NCI-H187 treated with DMSO at 0.1 percent for 48 hours (cell line): ENCODE results near the gene CCDC183.
"Not testable (repeated sequence)": the region's sequence is repeated elsewhere in the genome, so short reads cannot be mapped to it uniquely, and the experiment has no call there.

Experiments used
- DNase-seq: peaks from one replicate; lab custom pipeline; 2025; lab: John Stamatoyannopoulos, UW

Gene CCDC183

GRCh38 chr9:136802321-136802720 is 6.2 kb downstream of the CCDC183 start:
- no peak for DNase-seq

- DNase-seq, result not testable (repeated sequence)
Observed at GRCh38 chr9:136803009-136803550, 6.9 kb downstream of the CCDC183 start.

- DNase-seq, result no peak
Observed at GRCh38 chr9:136803551-136804508, 7.7 kb downstream of the CCDC183 start.

DNA sequence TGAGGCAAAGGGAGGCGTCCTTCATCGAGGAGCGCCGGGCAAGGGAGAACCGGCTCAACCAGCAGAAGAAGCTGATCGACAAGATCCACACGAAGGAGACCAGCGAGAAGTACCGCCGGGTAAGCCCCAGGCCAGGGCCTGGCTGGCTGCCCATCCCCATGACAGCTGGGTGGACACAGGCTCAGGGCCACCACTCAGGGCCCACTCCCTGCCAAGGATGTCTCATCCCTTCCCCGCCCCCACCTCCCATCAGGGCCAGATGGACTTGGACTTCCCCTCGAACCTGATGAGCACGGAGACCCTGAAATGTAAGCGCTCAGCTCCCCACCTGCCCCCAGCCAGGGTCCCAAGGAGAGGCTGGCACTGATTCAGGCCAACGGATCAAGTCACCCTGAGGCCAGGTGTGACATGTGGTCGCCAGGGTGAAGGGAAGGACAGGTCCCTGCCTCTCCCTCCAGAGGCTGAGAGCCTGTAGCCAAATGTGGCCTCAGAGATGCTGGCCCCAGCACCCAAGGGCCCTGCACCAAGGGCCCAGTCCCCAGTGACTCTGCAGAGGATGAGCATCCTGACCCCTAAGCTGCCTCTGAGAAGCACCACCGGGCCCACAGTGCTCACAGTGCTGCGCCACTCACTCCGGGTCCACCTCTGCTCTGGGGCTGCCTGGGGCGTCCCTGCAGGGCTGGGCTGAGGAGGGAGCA is 8.5 kb downstream of the CCDC183 start:
- DNase-seq, result no peak

DNA sequence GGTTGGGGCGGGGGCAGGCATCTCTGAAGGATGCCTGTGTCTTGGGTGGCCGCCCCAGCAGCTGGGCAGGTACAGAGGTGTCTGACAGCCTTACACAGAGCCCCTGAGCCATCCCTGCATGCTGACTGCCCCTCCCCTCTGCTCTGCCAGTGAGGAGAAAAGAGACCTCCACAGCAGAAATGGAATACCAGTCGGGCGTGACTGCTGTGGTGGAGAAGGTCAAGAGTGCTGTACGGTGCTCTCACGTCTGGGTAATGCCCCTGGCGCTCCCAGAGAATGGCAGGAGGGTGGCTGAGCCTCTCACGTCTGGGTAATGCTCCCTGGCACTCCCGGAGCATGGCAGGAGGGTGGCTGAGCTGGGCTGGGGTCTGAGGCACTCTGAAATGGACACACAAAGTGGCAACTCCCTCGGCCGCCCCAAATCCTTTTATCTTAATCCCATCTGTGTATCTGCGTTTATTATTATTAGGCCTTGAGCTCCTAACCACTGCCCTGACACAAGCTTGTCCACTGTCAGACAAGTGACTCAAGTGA is 9.1 kb downstream of the CCDC183 start:
- DNase-seq, result no peak

GRCh38 chr9:136806067-136806466 is 9.9 kb downstream of the CCDC183 start:
- no peak for DNase-seq

- DNase-seq, result no peak
Observed at GRCh38 chr9:136806631-136807201, 10.6 kb downstream of the CCDC183 start.

DNA sequence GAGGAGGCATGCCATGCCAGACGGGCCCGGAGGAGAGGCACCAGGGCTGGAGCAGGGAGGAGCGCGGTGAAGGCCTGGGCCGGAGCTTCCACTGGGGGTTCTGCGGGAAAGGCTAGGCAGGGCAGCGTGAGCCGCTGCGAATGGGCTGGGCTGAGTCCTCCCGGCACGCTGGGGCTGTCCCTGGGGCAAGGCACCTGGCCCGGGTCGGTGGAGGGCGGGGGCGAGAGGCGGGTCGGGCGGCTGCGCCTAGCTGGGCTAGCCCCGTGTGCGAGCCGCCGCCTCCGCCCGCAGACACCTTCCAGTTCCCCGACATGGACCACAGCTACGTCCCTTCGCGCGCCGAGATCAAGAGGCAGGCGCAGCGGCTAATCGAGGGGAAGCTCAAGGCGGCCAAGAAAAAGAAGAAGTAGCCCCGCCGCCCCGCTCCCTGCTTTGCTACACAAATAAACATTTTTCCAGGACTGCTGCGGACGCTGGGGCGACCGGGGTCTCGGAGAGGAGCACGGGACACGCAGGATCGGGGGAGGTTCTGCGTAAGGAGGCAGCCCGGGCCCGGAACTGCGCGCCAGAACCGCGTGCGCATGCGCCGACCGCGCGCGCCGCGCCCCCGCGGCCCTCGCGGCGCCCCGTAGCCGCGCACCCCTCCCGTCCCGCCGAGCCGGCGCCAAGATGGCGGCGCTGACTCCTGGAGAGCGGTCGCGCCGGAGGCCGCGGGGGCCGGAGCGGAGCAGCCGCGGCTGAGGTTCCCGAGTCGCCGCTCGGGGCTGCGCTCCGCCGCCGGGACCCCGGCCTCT is 11.3 kb downstream of the CCDC183 start, which contains the start of gene RABL6:
RABL6 (plus strand) TSS at position 668 of the 794 bp plus-strand sequence. CDS start 249 bp downstream, outside the sequence.
- DNase-seq, result no peak

DNA sequence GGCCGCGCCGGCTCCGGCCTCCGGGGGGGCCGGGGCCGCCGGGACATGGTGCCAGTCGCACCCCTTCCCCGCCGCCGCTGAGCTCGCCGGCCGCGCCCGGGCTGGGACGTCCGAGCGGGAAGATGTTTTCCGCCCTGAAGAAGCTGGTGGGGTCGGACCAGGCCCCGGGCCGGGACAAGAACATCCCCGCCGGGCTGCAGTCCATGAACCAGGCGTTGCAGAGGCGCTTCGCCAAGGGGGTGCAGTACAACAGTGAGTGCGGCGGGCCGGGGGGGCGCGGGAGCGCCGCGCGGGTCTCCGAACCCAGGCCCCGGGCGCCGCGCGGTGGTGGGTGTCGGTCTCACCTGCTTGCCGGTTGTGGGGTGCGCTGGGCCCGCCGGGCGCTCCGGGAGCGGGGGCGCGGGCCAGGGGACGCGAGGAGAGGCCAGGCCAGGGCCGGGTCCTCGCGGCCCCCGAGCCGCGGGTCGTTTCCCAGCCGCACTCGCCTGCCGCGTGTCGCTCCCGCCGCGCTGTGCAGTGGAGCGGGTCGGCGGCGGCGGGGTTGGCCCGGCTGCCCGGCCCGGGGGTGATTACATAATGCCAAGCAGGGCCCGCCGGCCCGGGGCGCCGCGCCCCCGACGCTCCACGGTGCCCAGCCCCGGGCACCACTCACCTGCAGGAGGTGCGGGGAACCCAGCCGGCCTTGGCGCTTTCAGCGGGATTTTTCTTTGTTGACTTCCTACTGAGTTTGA is 12.1 kb downstream of the CCDC183 start:
- no peak for DNase-seq

- DNase-seq, result no peak
Observed at GRCh38 chr9:136808806-136809158, 12.6 kb downstream of the CCDC183 start.

GRCh38 chr9:136814725-136815421 is 18.7 kb downstream of the CCDC183 start:
- no peak for DNase-seq

- no peak for DNase-seq
Observed at GRCh38 chr9:136815422-136815782, 19.3 kb downstream of the CCDC183 start.

GRCh38 chr9:136820971-136821825 is 25.1 kb downstream of the CCDC183 start:
- no peak for DNase-seq

GRCh38 chr9:136821826-136822544 is 25.8 kb downstream of the CCDC183 start:
- DNase-seq, result no peak

DNA sequence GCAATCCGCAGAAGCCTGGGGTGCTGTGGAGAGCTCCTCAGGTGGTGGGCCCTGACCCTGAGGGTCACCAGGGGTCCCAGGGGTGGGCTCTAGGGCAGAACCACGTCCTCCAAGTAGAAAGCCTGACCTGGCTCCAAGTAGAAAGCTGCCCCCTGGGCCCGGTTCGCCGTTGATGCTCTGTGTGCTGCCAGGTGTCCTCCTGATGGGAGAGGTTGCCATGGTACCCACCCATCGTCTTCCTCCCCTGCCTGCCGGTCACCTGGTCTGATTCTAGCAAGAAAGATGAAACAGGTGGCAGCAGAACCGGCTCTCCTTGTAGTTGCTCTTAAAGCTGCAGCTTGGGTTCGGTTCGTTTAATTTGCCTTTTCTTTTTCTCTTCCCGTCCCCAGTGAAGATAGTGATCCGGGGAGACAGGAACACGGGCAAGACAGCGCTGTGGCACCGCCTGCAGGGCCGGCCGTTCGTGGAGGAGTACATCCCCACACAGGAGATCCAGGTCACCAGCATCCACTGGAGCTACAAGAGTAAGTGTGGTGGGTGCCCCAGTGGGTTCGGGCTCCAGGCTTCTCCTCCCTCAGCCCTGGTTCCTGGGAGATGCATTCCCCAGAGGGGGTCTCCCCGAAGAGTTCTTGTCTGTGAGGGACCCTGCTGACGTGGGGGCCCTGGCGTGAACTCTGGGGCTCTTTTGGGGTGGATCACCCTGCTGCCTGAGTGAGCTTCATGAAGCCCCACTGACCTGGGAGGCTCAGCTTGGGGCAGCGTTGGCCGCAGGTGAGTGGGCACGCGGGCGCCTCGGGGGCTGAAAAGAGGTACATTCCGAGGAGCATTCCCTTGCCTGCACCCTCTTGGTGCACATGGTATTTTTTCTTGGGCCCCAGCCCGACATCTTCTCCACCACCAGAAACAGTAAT is 27.3 kb downstream of the CCDC183 start:
- DNase-seq, result no peak

DNA sequence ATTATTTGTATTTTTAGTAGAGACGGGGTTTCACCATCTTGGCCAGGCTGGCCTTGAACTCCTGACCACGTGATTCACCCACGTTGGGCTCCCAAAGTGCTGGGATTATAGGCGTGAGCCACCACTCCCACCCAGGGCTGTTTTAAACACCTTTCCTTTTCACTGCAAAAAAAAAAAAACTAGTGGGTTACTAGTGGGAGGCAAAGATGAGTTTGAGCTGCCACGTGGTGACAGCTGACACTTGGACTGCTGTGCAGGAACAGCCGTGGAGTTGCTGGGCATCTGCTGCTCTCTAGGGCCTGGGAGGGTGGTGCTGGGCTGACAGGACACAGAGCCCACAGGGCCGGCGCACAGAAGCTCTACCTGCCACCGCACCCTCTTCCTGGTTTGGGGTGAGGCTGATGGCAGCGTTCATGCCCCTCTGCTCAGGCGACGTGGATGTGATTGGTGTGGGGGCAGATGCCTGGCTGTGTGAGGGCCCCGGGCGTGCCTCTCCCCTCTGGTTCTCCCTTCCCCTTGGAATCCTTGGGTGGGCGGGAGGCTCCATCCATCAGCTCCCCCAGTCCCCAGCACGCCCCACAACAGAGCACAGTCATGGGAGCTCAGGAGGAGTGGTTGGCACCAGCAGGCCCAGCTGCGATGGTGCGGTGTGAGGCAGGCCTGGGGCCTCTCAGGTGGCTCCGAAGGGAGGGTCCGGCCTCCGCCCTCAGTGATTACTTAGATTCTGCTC is 28.5 kb downstream of the CCDC183 start:
- DNase-seq, result no peak
